Nephron (organoid): ENCODE measurements around the gene UTP11.
A peak's percentile ranks its signal among the peaks of the same experiment; 100 is the strongest.

Source experiments
- H3K27ac Mint-ChIP-seq, 3 experiments: 2 replicates each; pipeline ENCODE4 v1.8.0; 2020; ENCODE audit warnings: mixed read lengths in 3 of 3, mild to moderate bottlenecking in 2 of 3, moderate library complexity in 1 of 3
- H3K27me3 Mint-ChIP-seq: 2 replicates; pipeline ENCODE4 v1.8.0; 2021; ENCODE audit warnings: low read depth, mild to moderate bottlenecking, moderate library complexity, mixed read lengths
- H3K36me3 Mint-ChIP-seq: 2 replicates; pipeline ENCODE4 v1.8.0; 2020; ENCODE audit warnings: low read depth, mixed read lengths
- H3K4me1 Mint-ChIP-seq: 2 replicates; pipeline ENCODE4 v1.8.0; 2020; ENCODE audit warnings: mixed read lengths
- H3K4me3 Mint-ChIP-seq, 3 experiments: 2 replicates each; pipeline ENCODE4 v1.8.0; 2020; ENCODE audit warnings: mild to moderate bottlenecking in 3 of 3, mixed read lengths in 3 of 3, moderate library complexity in 2 of 3
- H3K9me3 Mint-ChIP-seq: 2 replicates; pipeline ENCODE4 v1.8.0; 2020; ENCODE audit warnings: mixed read lengths
- CTCF ChIP-seq, 3 experiments: fragments of 200-600 bp; sonication (generic); IDR thresholded peaks; one replicate each; pipeline ENCODE4 v1.5.0; 2021; ENCODE audit warnings: antibody characterized with exemption in 3 of 3; ENCODE audit not compliant: unreplicated experiment in 3 of 3

The UTP11 gene

GRCh38 chr1:38052750-38053415 lies 40.3 kb downstream of the UTP11 start:
- Mint-ChIP-seq H3K27me3 (peaks cover 70% of the 10 kb centered on the region), H3K27ac (peak overlapping the region; percentile 19 to 34 (median 29)), H3K4me1 (peaks cover 45% of the 10 kb centered on the region), H3K9me3 (no peaks in the 10 kb centered on the region), H3K4me3 (peak overlapping the region in 1 of 3 experiments; percentile 6), H3K36me3 (no peaks in the 10 kb centered on the region)
- no peak for TF ChIP-seq CTCF (IDR thresholded peaks at IDR 0.05; ENCODE audit: unreplicated experiment in 3 of 3)

GRCh38 chr1:38053416-38054091 lies 41.0 kb downstream of the UTP11 start:
- Mint-ChIP-seq H3K27me3 (peaks cover 64% of the 10 kb centered on the region), H3K27ac (no peak overlapping the region), H3K4me1 (peaks cover 45% of the 10 kb centered on the region), H3K36me3 (no peaks in the 10 kb centered on the region), H3K9me3 (no peaks in the 10 kb centered on the region), H3K4me3 (no peak overlapping the region)
- TF ChIP-seq CTCF (IDR thresholded peaks at IDR 0.05; ENCODE audit: unreplicated experiment in 3 of 3) = no peak

- no peaks in the 10 kb centered on the region for H3K36me3 Mint-ChIP-seq
- TF ChIP-seq CTCF (IDR thresholded peaks at IDR 0.05; ENCODE audit: unreplicated experiment in 3 of 3) = no peak
- H3K27me3 Mint-ChIP-seq = peaks cover 66% of the 10 kb centered on the region
- no peak overlapping the region for H3K4me3 Mint-ChIP-seq
- no peak overlapping the region for H3K27ac Mint-ChIP-seq
- H3K4me1 Mint-ChIP-seq = peaks cover 38% of the 10 kb centered on the region
- no peaks in the 10 kb centered on the region for H3K9me3 Mint-ChIP-seq
Measured at GRCh38 chr1:38055398-38055797, 42.9 kb downstream of the UTP11 start.

DNA sequence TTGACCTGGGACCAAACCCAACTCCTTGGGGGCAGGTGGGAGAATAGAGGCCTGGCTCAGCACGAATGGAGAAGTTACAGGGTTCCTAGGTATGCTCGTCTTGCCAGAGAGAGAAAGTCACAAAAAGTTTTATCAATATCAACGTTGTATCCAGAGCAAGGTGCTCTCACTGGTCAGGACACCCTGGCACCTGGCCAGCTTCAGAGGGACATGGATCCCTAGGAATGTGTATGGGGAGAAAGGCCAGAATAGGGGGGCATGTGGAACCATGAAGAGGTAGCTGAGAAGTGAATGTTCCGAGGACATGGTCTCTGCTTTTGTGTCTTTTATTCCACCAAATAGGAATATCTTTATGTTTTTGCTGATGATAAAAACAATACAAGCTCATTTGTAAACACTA lies 43.4 kb downstream of the UTP11 start:
- no peaks in the 10 kb centered on the region for H3K36me3 Mint-ChIP-seq
- no peak overlapping the region for H3K27ac Mint-ChIP-seq
- TF ChIP-seq CTCF (IDR thresholded peaks at IDR 0.05; ENCODE audit: unreplicated experiment in 3 of 3) = no peak

GRCh38 chr1:38059635-38060250 lies 47.2 kb downstream of the UTP11 start:
- H3K4me1 Mint-ChIP-seq = peaks cover 15% of the 10 kb centered on the region
- no peak overlapping the region for H3K4me3 Mint-ChIP-seq
- H3K36me3 Mint-ChIP-seq = no peaks in the 10 kb centered on the region
- peaks cover 68% of the 10 kb centered on the region for H3K27me3 Mint-ChIP-seq
- no peaks in the 10 kb centered on the region for H3K9me3 Mint-ChIP-seq
- H3K27ac Mint-ChIP-seq = no peak overlapping the region
- no peak for TF ChIP-seq CTCF (IDR thresholded peaks at IDR 0.05; ENCODE audit: unreplicated experiment in 3 of 3)

More for the DNA sequence above, 43.4 kb downstream of the UTP11 start:
- Mint-ChIP-seq H3K4me3 (no peak overlapping the region), H3K9me3 (no peaks in the 10 kb centered on the region), H3K27me3 (peaks cover 67% of the 10 kb centered on the region), H3K4me1 (peaks cover 32% of the 10 kb centered on the region)
